ENCODE data around the gene ANO6.

Gene ANO6

GRCh38 chr12:45270951-45271350, 55.1 kb downstream of the ANO6 start:
- no peak overlapping the region for H3K27ac Mint-ChIP-seq
- H3K27me3 Mint-ChIP-seq (ENCODE audit: low read depth), result no peaks in the 10 kb centered on the region
- H3K4me3 Mint-ChIP-seq, result no peak overlapping the region
- peaks cover 5% of the 10 kb centered on the region for H3K36me3 Mint-ChIP-seq (ENCODE audit: low read depth)
- peaks cover 32% of the 10 kb centered on the region for H3K4me1 Mint-ChIP-seq
- TF ChIP-seq CTCF (IDR thresholded peaks at IDR 0.05; ENCODE audit: unreplicated experiment in 3 of 3), result no peak
- H3K9me3 Mint-ChIP-seq, result no peaks in the 10 kb centered on the region

- TF ChIP-seq CTCF (IDR thresholded peaks at IDR 0.05; ENCODE audit: unreplicated experiment in 3 of 3), result no peak
- Mint-ChIP-seq H3K4me3 (no peak overlapping the region), H3K27me3 (ENCODE audit: low read depth) (no peaks in the 10 kb centered on the region), H3K4me1 (peaks cover 26% of the 10 kb centered on the region), H3K27ac (no peak overlapping the region), H3K9me3 (no peaks in the 10 kb centered on the region), H3K36me3 (ENCODE audit: low read depth) (peaks cover 5% of the 10 kb centered on the region)
Measured at GRCh38 chr12:45273717-45274271, 57.9 kb downstream of the ANO6 start.

DNA sequence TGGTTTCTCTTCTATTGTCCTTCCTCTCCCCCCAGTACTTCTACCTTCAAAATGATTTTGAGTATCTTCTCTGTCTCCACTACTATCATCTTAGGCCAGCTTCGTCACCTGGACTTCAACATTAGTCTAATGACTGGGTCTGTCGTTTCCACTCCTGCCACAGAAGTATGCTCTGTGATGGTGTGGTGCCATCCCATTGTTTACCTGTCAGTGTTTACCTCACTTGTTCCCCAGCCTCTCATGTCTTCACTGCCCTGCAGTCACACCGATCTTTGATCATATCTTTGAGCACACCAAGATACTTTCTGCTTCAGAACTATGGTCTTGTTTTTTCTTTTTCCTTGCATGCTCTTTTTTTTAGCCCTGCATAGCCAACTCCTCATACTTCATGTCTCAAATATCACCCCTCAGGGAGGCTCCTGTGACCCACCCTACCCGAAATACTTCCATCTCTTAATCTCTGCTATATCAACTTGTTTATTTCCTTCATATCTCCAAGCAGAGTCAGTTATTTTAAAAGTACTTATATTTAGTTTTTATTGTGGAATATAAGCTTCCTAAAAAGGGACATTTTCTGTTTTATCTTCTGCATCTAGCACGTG, 60.4 kb downstream of the ANO6 start:
- no peak for TF ChIP-seq CTCF (IDR thresholded peaks at IDR 0.05; ENCODE audit: unreplicated experiment in 3 of 3)
- Mint-ChIP-seq H3K36me3 (ENCODE audit: low read depth) (peaks cover 11% of the 10 kb centered on the region), H3K4me1 (peaks cover 17% of the 10 kb centered on the region), H3K27ac (no peak overlapping the region), H3K9me3 (no peaks in the 10 kb centered on the region), H3K27me3 (ENCODE audit: low read depth) (no peaks in the 10 kb centered on the region), H3K4me3 (no peak overlapping the region)

DNA sequence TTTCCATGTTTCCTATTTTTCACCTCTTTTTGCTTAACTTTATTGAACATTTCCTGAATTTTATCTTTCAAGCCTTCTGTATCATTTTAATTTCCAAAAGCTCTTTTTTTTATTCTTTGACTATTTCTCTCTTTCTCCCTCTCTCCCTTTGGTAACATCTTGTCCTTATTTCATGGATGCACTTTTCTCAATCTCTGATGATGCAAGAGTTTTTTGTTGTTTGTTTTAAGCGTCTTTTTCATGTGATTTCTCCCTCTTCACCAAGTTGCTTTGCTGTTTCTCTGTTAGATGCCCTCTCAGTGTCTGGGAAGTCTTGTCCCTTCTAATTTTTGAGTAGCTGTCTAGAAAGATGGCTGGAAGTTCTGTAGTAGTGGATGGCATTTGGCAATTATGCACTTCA, 62.6 kb downstream of the ANO6 start:
- H3K27ac Mint-ChIP-seq, result peak overlapping the region in 1 of 3 experiments; percentile 14
- peaks cover 20% of the 10 kb centered on the region for H3K36me3 Mint-ChIP-seq (ENCODE audit: low read depth)
- peaks cover 27% of the 10 kb centered on the region for H3K4me1 Mint-ChIP-seq
- H3K4me3 Mint-ChIP-seq, result no peak overlapping the region
- no peak for TF ChIP-seq CTCF (IDR thresholded peaks at IDR 0.05; ENCODE audit: unreplicated experiment in 3 of 3)
- H3K9me3 Mint-ChIP-seq, result no peaks in the 10 kb centered on the region
- no peaks in the 10 kb centered on the region for H3K27me3 Mint-ChIP-seq (ENCODE audit: low read depth)

DNA sequence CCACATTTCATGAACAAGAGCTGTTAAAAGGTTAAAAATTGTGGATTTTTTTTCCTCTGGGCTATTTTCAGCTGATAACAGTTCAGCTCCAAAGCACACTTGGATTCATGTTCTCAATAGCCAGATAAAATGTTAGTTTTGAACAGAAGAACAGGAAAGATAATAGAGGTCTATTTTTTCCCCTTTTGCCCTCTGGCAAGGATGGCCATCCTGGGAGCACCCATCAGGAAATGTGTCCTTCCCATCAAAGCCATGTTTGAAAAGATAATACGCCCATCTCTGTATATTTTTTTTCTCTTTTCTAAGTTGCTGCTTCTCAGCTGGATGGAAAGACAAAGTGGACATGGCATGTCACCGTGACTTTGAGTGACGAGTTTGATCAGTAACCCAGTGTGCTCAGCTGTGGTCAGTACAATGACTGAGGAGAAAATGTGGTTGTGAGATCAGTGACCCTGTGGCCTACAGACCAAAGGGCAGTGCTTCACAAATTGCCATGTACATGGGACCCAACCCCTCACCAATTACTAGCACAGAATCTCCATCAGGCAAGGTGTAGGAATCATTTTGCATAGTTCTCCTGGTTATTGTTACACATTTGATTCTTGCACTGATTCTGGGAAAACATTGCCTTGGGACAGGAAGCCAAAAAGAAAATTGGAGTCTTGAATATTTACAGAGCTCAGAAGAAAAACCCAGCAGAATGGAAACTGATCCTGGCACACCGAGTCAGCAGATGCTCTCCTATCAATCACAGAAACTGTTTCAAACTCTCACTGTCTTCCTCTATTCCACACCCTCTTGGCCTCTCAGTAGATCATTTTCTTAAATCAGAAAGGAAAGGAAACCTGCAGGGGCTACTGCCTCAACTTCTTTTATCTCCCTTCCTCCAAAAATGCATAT, 64.3 kb downstream of the ANO6 start:
- peaks cover 41% of the 10 kb centered on the region for H3K4me1 Mint-ChIP-seq
- TF ChIP-seq CTCF (IDR thresholded peaks at IDR 0.05; ENCODE audit: unreplicated experiment in 3 of 3), result no peak
- no peak overlapping the region for H3K4me3 Mint-ChIP-seq
- H3K36me3 Mint-ChIP-seq (ENCODE audit: low read depth), result peaks cover 20% of the 10 kb centered on the region
- H3K27me3 Mint-ChIP-seq (ENCODE audit: low read depth), result no peaks in the 10 kb centered on the region
- peak overlapping the region in 1 of 3 experiments; percentile 25 for H3K27ac Mint-ChIP-seq
- H3K9me3 Mint-ChIP-seq, result no peaks in the 10 kb centered on the region
